GM19397 (cell line): ENCODE results near the gene CD52.

Experiments
- ATAC-seq: cut with Tn5 transposase; IDR thresholded peaks from one replicate; pipeline ENCODE4 v1.9.1; 2021; ENCODE audit warnings: mild to moderate bottlenecking, moderate library complexity; ENCODE audit not compliant: unreplicated experiment

CD52 gene, protein sequence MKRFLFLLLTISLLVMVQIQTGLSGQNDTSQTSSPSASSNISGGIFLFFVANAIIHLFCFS

DNA sequence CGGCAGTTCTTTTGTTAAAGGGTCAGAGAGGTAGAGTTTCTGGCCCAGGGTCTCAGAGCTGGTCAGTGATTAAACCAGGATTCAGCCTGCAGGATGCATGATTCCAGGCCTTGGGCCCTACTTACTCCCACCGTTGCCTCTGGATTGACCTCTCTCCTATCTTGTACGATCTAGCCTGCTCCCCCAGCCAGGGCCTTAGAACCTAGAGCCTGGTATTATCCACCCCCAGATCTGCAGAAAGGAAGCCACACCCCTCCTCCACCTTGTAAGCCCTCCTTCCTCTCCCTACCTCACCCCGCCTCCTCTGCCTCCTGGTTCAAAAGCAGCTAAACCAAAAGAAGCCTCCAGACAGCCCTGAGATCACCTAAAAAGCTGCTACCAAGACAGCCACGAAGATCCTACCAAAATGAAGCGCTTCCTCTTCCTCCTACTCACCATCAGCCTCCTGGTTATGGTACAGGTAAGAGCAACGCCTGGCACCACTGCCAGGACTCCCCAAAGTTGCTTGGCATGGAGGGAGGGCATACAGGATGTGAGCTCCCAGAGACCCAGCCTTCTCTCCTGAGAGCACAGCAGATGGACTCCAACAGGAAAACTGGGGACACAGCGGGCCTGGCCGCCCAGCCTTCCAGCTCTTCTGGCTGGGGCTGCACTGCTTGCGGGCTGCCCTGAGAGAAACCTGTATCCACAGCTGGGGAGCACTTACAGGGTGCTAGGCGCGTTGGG is at the start of gene CD52:
Gene CD52, plus strand, starts transcription at position 347 of the 726 bp plus-strand sequence. Its CDS starts 60 bp downstream, at position 407.
- ATAC-seq = peak; percentile 34

DNA sequence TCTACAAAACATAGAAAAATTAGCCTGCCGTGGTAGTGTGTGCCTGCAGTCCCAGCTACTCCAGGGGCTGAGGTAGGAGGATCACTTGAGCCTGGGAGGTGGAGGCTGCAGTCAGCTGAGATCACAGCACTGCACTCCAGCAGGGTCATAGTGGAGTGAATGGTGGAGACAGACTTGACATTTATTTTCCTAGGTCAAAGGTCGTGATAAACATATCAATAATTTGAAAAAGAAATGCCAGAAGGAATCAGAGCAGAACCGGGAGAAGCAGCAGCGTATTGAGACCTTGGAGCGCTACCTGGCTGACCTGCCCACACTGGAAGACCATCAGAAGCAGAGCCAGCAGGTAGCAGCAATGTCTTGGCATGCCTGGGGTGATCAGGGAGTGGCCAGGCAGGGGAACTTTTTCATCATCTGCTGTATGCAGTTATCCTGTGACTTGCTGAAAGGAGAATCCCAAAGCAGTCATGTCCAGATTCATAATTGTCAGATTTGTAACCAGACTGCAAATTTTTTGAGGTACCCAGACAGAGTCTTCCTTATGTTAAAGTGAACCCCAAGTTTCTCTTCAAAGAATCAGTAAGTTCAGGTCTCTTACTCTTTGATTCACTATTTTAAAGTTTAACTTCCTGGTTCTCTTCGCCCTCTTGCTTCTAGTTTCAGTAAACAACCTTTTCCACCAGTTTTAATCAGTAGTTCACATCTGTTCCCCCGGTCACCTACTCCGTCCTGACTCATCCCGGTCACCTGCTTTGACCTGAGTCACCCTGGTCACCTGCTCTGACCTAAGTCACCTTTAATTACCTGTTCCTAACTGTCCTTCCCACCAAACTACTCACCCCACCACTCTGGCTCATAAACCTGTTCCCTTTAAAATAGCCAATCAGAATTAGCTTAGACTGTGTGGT is 49.2 kb upstream of the CD52 start:
- ATAC-seq = no peak

DNA sequence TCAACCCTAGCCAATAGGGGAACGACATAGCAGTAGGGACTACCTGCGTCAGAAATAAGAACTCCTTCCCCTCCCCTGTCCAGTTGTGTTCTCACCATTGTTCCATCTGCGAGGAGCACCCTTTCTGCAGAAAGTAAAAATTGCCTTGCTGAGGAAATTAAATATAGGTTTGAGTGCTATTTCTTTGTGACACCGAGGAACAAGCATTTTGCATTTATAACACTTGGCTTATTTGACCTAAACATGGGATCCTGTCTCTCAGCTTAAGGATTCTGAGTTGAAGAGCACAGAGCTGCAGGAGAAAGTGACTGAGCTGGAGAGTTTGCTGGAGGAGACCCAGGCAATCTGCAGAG is 48.6 kb upstream of the CD52 start:
- no peak for ATAC-seq

DNA sequence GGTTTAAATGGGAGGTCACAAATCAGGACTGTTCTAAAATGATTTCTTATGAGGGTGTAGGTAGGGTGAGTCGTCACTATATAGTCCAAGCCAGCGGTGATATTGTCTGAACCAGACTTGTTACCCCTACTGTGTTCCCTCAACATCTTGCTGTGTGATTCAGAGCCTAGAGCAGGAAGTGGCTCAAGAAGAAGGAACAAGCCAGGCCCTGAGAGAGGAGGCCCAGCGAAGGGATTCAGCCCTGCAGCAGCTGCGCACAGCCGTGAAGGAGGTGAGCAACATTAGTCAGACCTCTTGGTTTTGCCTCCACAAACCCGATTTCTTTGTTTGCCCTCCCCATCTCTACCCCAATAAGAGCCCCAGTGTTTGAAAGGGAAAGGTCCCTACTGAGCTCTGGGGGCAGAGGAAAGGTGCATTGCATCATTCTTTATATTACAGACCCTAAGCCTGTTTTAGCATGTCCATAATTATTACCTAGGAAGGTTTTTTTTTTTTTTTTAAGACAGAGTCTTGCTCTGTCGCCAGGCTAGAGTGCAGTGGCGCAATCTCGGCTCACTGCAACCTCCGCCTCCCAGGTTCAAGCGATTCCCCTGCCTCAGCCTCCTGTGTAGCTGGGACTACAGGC is 42.8 kb upstream of the CD52 start:
- ATAC-seq = no peak

DNA sequence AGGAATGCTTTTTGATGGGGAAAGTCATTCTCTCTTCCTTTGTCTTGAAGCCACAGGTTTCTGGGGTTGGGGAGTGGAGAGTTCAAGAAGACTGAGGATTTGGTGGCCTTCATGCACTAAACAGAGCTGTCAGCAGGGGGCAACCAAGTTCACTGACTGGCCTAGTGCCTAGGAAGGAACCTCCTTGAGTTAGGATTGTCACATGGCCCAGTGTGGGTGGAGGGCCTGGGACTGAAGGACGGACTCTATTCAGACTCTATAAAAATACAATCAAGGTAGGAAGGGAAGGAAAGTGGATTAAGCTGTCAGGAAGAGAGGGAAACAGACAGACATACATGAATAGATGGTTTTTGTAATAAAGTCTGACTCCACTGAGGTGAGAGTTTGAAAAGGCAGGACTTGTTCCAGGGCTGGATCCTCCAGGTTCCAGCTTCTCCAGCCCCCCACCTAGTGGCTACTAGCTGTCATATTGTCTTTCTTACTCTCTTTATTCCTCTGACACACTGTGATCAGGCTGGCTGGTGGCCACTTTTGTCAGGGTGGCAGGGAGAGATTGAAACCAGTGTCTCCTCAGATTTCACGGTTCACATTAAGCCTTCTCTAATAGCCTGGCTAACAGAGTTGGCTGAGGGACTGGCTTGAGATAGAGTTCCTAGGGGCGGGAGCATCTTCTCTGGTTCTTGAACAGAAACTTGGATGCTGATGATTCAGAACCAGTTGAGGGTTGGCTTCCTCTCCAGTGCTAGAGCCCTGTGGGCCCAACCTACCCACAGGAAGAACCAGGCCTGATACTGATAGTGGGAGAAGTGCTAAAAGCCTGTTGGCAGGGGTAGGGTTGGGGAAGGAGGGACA is 42.0 kb upstream of the CD52 start:
- no peak for ATAC-seq

DNA sequence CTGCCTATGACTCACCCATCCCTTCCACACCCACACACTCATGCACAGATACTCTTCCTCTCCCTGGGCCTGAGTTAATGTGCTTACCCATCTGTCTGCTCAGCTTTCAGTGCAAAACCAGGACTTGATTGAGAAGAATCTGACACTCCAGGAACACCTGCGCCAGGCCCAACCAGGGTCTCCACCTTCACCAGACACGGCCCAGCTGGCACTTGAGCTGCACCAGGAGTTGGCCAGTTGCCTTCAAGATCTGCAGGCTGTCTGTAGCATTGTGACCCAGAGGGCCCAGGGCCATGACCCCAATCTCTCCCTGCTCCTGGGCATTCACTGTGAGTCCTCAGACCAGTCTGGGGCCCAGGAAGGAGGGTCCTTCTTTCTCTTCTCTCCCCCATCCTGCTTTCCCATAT is 41.3 kb upstream of the CD52 start:
- ATAC-seq = no peak

DNA sequence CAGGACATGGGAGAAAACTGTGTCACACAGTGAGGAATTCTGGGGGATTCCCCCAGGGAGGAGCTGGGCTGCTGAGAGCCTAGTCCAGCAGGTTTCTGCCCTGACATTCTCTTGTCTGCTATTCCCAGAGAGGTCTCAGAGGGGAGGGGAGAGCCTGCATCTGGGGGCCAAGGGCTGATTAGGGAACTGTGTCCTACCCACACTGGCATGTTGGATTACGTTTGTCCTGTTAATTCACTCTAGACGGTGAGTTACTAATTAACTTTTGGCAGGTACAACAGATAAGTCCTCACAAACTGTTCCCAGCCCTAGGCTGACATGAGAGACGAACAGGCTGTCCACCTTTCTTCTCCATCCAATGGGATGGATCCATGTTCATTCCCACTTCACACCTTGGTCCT is 40.5 kb upstream of the CD52 start:
- ATAC-seq = no peak

DNA sequence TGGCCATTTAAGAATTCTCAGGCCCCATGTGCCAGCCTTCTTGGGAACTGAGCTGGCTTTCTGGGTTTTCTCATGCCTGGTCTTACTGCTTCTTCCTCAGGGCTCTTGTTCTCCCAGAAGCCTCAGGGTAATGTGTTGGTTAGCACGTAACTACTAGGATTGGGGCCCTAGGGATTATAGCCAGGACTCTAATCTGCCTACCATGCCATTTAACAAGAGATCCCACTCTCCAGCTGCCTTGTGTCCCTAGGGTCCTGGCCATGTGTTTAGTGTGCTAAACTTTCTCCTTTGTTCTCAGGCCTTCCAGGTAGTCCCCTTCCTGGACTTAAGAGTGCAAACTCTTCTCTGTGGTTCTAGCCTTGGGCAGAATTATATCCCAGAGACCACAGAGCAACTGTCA is 40.0 kb upstream of the CD52 start:
- no peak for ATAC-seq

DNA sequence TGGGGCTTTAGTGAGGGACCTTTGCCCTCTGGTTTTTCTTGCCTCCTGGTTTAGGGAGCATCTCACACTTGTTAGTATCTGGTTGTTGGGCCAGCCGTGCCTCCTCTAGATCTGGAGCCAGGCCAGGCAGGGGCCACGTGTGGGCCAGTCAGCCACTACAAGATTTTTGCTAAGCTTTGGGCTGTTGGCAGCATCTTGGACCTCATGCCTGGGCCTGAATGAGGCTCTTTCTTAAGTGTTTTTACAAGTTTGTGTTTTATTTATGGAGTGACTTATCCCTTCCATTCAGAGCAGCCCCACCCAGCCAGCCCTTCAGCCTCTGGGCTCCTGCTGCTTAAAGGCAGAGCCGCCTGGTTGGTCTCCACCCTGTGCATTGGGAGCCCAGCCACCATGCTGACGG is 39.5 kb upstream of the CD52 start:
- no peak for ATAC-seq

DNA sequence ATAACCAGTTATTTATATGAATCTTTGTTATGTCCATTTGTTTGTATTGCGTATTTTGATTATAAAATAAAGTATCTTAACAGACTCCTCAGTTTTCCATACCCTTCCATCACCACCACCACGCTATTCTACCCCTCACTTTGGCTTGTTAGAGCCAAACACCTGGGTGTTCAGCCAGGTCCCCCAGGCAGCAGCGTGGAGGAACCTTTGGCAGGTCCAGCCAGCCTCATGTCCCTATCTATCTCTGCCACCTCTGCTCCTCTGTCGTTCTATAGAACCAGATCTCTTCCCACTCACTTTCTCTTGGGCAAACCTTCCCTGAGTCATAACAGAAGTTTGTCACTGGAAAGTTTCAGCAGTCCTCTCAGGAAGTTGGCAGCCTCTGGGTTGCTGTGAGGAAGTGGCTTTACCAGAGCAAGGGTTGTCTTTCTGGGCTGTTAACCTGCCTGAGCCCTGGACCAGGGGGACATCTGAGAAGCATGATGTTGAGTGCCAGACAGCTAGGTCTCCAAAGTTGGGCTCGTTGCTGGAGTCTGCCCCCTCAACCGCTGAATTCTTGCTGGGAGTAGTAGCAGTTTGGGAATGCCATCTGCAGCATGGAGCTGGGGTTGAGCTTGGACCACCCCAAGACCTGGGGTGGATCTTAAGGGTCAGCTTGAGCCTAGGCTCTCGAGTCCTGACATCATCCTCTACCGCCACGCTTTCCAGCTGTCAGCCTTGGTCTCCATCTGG is 38.9 kb upstream of the CD52 start:
- ATAC-seq = no peak

DNA sequence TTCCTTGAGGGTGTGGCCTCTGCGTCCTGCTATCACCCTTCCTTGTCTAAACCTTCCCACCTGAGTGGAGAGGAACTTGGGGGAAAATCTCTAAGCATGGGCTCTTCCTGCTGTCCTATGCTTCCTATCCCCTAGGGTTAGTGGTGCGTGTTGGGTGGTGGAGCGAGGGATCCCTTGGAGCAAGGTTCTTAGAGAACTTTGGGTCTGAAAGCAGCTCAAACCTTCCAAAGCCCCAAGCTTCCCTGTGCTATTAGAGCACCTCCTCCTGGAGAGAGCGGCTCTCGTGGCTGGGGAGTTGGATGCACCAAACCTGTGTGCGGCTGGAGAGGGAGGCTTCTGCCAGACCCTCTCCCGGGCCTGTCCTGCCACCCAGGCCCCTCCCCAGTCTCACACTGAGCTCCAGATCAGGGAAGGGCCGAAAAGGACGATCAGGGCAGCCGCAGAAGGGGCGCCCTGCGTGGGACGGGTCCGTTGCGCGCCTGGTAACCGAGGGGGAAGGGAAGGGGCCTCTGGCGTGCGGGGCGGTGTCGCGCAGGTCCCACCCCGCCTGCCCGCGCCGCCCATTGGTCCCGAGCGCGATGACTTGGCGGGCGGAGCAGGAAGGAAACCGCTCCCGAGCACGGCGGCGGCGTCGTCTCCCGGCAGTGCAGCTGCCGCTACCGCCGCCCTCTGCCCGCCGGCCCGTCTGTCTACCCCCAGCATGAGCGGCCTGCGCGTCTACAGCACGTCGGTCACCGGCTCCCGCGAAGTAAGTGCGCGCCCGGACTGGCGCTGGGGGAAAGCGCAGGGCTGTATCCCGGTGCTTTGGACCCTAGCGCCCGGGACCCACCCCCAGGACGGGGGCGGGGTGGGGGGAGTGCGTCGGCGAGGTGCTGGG is 38.1 kb upstream of the CD52 start, which contains the start of gene SH3BGRL3:
Gene SH3BGRL3, plus strand, starts transcription at position 631 of the 877 bp plus-strand sequence. Its CDS starts 70 bp downstream, at position 701.
- peak; percentile 71 for ATAC-seq

DNA sequence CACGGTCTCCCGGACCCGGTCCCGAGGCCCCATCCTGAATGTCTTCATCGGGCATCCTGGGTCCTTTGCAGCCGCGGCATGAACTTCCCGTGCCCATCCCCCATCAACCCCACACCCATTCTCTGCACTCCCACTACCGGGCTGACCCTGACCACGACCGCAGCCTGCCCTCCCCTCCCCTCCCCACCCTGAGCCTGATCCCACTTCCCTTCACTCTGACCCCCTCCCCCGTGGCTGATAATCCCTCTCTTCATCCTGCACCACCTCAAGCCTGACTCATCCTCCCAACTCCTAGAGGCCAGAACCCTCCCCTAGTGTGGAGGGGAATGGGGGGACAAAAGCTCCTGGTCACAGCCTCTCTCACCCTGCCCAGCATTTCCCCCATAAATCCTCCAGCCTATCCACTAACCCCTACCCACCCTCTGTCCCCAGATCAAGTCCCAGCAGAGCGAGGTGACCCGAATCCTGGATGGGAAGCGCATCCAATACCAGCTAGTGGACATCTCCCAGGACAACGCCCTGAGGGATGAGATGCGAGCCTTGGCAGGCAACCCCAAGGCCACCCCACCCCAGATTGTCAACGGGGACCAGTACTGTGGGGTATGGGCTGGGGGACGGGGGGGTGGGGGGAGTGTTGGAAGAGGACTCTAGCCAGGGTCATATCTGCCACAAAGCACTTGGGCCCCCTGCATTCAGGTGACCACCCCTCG is 37.3 kb upstream of the CD52 start:
- ATAC-seq = no peak

DNA sequence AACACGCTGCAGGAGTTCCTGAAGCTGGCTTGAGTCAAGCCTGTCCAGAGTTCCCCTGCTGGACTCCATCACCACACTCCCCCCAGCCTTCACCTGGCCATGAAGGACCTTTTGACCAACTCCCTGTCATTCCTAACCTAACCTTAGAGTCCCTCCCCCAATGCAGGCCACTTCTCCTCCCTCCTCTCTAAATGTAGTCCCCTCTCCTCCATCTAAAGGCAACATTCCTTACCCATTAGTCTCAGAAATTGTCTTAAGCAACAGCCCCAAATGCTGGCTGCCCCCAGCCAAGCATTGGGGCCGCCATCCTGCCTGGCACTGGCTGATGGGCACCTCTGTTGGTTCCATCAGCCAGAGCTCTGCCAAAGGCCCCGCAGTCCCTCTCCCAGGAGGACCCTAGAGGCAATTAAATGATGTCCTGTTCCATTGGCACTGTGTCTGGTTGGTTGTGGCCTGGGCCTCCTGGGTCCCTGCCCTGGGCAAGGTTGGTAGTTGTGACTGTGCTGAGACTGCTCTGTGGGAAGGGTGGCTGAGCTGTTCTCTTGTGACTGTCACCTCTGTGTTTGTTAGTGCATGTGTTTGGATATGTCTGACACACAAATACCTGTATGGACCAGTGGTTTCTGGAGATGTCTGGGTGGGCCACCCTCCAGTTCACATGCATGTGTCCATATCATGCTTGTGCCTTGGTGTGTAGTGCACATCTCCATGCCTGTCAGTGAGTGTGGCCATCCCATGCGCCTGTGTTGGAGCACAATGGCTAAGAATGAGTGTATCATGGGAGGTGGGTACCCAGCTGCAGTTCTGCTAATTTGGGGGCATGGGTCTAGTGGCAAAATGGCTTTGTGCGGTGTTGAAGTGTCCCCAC is 36.4 kb upstream of the CD52 start:
- no peak for ATAC-seq

DNA sequence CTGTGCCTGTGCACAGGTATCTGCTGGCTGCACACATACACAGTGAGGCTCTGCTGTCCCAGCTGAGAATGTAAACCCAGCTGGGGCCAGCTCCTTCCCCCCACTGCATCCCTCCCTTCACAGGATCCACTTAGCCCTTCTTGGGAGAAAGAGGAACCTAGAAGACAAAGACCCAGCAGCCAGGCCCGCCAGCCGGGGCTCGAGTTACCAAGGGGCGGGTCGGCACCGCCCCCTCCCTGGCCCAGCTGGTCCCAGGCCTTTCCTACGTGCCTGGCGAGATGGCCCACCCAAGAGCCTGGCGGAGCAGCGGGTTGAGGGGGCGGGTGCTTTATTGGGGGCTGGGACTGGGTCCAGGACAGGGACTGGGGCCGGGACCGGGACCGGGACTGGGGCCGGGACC is 35.8 kb upstream of the CD52 start:
- ATAC-seq = no peak

DNA sequence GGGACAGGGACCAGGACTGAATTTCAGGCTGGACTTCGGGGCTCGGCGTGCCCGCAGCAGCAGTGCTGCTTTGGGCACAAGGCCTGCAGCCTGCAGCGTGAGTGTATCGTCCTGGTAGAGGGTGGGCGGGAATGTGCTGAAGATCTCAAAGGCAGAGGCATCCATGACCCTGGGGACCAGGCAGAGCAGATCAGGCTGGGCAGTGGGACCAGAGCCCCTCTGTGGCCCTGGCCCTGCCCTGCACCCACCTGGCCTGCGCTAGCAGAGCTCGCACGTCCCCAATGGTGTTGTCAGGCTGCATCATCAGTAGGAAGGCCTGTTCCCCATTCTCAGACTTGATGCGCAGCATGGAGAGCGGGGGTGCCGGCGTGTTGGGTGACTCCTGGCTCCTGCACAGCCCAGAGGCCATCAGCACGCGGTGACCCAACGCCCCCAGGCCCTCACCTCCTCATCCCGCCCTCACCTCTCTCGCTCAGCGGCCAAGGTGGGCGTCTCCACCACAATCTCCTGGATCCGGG is 35.3 kb upstream of the CD52 start:
- no peak for ATAC-seq

DNA sequence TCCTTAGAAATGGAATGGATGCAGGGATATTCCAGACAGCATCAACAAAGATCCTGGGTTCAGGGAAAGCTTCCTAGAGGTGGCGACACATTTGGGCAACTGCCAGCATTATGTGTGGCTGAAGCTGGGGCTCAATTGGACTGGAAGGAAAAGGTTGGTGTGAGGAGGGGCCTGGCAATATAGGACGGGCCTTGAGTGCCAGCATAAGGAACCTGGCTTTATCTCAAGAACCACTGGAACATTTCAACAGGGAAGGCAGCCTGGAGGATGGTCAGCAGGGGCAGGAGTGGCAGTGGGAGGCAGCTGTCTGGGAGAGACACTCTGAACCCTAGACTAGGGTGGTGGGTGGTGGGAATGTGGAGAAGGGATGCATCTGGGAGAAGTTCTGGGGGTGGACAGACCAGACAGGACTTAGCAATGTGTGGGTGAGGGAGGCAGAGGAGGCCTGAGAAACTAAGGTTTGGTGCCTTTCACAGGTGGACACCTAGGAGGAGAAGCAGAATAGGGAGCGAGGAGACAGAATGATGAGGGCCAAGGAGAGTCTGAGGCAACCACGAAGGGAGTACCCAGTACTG is 34.4 kb upstream of the CD52 start:
- ATAC-seq = no peak
